Subcutaneous adipose tissue (tissue), 4 donors: Measurements from ENCODE around the gene TUBGCP4. TPM values are rescaled to one million over a fixed set of nuclear protein-coding genes. Genes with fewer than 3 reads are reported as not detected.

ENCODE experiments used
- CTCF ChIP-seq: fragments of 450-650 bp; IDR thresholded peaks from one replicate; pipeline ENCODE4 v1.5.1; 2016; ENCODE audit warnings: low read depth, mild to moderate bottlenecking, control low read depth, antibody characterized with exemption, moderate library complexity
- total RNA-seq, 4 donors: library from RNA; depleted of rRNA; stranded (reverse); fragments of >200 nt; gene quantifications; one replicate each; pipeline ENCODE4 v1.1.0, GENCODE V29; 2016

The TUBGCP4 gene
- total RNA-seq, 4 donors from 2014 or later: 10.8 to 14.0 (median 12.1) TPM

- no peak for TF ChIP-seq CTCF
Observed at GRCh38 chr15:43439268-43439667, 68.4 kb downstream of the TUBGCP4 start.

- no peak for TF ChIP-seq CTCF
Observed at GRCh38 chr15:43440721-43441281, 69.9 kb downstream of the TUBGCP4 start.

GRCh38 chr15:43441316-43441715 lies 70.4 kb downstream of the TUBGCP4 start:
- TF ChIP-seq CTCF: no peak

- TF ChIP-seq CTCF: no peak
Observed at GRCh38 chr15:43446344-43446743, 75.4 kb downstream of the TUBGCP4 start.

- TF ChIP-seq CTCF: no peak
Observed at GRCh38 chr15:43449981-43450380, 79.1 kb downstream of the TUBGCP4 start.

Other genes with a start within 250 kb of the TUBGCP4 start
- 10 to 100 TPM; 28.7 to 39.4 (median 37.1) TPM for gene TMEM62, start 237.5 kb upstream of the TUBGCP4 start, total RNA-seq
- 100 to 1,000 TPM; 121 to 201 (median 130) TPM for gene CCNDBP1, start 185.7 kb upstream of the TUBGCP4 start, total RNA-seq
- 10 to 100 TPM in 1 of 4 donors, 1 to 10 TPM in 3; 1.5 to 11.1 (median 2.2) TPM for gene EPB42, start 150.1 kb upstream of the TUBGCP4 start, total RNA-seq
- gene TGM5, start 104.2 kb upstream of the TUBGCP4 start, total RNA-seq: 1 to 10 TPM in 2 of 4 donors, under 1 TPM in 1, not detected in 1; 0.22 to 4.7 (median 1.0) TPM
- not detected for gene TGM7, start 68.8 kb upstream of the TUBGCP4 start, total RNA-seq
- 1 to 10 TPM; 2.8 to 5.5 (median 3.2) TPM for gene LCMT2, start 40.5 kb upstream of the TUBGCP4 start, total RNA-seq
- 10 to 100 TPM; 13.6 to 20.7 (median 19.7) TPM for gene ZSCAN29, start 58 bp upstream of the TUBGCP4 start, total RNA-seq
- gene TP53BP1, start 122.1 kb downstream of the TUBGCP4 start, total RNA-seq: 10 to 100 TPM; 29.3 to 49.5 (median 40.2) TPM
- 10 to 100 TPM; 11.5 to 16.6 (median 14.4) TPM for gene MAP1A, start 146.5 kb downstream of the TUBGCP4 start, total RNA-seq
- gene PPIP5K1, start 219.1 kb downstream of the TUBGCP4 start, total RNA-seq: 10 to 100 TPM; 10.6 to 37.2 (median 23.5) TPM
- gene CKMT1B, start 222.9 kb downstream of the TUBGCP4 start, total RNA-seq: under 1 TPM in 1 of 4 donors, not detected in 3; 0.68 TPM
- gene STRC, start 247.7 kb downstream of the TUBGCP4 start, total RNA-seq: under 1 TPM; 0.19 to 0.85 (median 0.27) TPM